IPS-18a (cell line): ENCODE results near the gene KRT38.

Source experiments
- H3K27ac ChIP-seq: one replicate; pipeline ENCODE4 v1.5.1; 2013; ENCODE audit warnings: low read length
- H3K27me3 ChIP-seq: one replicate; pipeline ENCODE4 v1.6.1; 2013; ENCODE audit warnings: mild to moderate bottlenecking, low read length; ENCODE audit not compliant: control insufficient read depth, insufficient read depth
- H3K36me3 ChIP-seq: one replicate; pipeline ENCODE4 v1.6.1; 2013; ENCODE audit warnings: low read depth, low read length; ENCODE audit not compliant: control insufficient read depth
- H3K4me1 ChIP-seq: one replicate; pipeline ENCODE4 v1.6.1; 2013; ENCODE audit warnings: low read depth, low read length; ENCODE audit not compliant: control insufficient read depth
- H3K4me3 ChIP-seq: one replicate; pipeline ENCODE4 v1.5.1; 2013; ENCODE audit warnings: low read length
- H3K9ac ChIP-seq: one replicate; pipeline ENCODE4 v1.6.1; 2013; ENCODE audit warnings: mild to moderate bottlenecking, low read length, moderate library complexity
- H3K9me3 ChIP-seq: one replicate; pipeline ENCODE4 v1.6.1; 2013; ENCODE audit warnings: low read depth, low read length; ENCODE audit not compliant: control insufficient read depth

The KRT38 gene

GRCh38 chr17:41440531-41441033 is at the start of gene KRT38:
TSS of gene KRT38 (minus strand) at chr17:41440983. CDS start at chr17:41440921, 62 bp downstream.
- H3K4me3 ChIP-seq, result no peak within 1 kb of the TSS
- H3K27me3 ChIP-seq, result no peaks in the 10 kb centered on the region
- no peak within 1 kb of the TSS for H3K27ac ChIP-seq
- H3K4me1 ChIP-seq, result no peaks in the 10 kb centered on the region
- no peak within 1 kb of the TSS for H3K9ac ChIP-seq
- H3K36me3 ChIP-seq, result no peaks in the 10 kb centered on the region
- H3K9me3 ChIP-seq, result no peaks in the 10 kb centered on the region

GRCh38 chr17:41489531-41489930 is 48.7 kb upstream of the KRT38 start, which contains the start of gene KRT36:
TSS of gene KRT36 (minus strand) at chr17:41489910. CDS start at chr17:41489864, 46 bp downstream.
- H3K9ac ChIP-seq, result no peak within 1 kb of the TSS
- no peaks in the 10 kb centered on the region for H3K9me3 ChIP-seq
- no peaks in the 10 kb centered on the region for H3K4me1 ChIP-seq
- H3K27ac ChIP-seq, result no peak within 1 kb of the TSS
- H3K27me3 ChIP-seq, result no peaks in the 10 kb centered on the region
- no peaks in the 10 kb centered on the region for H3K36me3 ChIP-seq
- no peak within 1 kb of the TSS for H3K4me3 ChIP-seq

DNA sequence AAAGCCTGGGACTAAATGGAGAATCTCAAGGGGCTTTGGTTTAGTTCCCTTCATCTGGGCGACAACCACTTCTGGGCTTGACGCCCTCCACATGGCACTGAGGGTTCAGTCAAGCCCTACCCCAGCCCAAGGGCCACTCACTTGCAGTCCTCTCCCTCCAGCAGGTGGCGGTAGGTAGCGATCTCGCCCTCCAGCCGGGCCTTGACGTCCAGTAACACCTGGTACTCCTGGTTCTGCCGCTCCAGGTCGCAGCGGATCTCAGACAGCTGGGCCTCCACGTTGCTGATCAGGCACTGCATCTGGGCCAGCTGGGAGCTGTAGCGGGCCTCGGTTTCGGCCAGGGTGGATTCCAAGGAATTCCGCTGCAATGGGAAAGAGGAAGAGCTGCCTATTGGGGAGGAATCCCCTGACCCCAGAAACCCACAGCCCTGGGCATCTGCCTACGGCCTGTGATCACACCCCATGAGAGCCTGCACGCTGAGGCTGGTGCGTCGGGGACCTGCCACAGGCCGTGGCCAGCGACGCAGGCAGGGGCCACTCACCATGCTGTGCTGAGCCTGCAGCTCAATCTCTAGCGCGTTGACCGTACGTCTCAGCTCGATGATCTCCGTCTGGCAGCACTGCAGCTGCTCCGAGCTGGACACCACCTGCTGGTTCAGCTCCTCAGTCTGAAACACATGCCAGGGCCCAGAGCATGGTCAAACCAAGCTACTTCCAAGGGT is 46.2 kb upstream of the KRT38 start:
- Histone ChIP-seq H3K27ac (no peak overlapping the region), H3K9ac (no peak overlapping the region), H3K4me1 (no peaks in the 10 kb centered on the region), H3K9me3 (no peaks in the 10 kb centered on the region), H3K4me3 (no peak overlapping the region), H3K27me3 (no peaks in the 10 kb centered on the region), H3K36me3 (no peaks in the 10 kb centered on the region)

DNA sequence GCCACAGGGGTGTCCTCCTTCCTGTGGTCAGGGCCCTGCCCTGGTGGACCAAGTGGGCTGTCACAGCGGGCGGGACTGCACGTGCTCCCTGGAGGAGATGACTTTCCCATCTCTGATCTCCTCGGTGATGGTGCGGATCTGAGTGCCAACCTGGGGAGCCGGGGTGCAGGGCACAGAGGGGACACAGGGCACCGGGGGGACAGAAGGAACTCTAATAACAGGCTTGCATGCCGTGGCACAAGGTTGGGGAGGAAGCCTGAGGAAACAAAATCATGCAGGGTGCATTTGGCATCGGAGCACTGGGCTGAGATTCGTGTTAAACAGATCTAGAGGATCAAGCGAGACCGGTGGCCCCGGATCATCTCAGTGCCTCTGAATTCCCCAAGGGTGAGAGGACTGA is 45.5 kb upstream of the KRT38 start:
- no peak overlapping the region for H3K4me3 ChIP-seq
- H3K9me3 ChIP-seq, result no peaks in the 10 kb centered on the region
- no peak overlapping the region for H3K27ac ChIP-seq
- H3K4me1 ChIP-seq, result no peaks in the 10 kb centered on the region
- no peak overlapping the region for H3K9ac ChIP-seq
- no peaks in the 10 kb centered on the region for H3K36me3 ChIP-seq
- no peaks in the 10 kb centered on the region for H3K27me3 ChIP-seq

DNA sequence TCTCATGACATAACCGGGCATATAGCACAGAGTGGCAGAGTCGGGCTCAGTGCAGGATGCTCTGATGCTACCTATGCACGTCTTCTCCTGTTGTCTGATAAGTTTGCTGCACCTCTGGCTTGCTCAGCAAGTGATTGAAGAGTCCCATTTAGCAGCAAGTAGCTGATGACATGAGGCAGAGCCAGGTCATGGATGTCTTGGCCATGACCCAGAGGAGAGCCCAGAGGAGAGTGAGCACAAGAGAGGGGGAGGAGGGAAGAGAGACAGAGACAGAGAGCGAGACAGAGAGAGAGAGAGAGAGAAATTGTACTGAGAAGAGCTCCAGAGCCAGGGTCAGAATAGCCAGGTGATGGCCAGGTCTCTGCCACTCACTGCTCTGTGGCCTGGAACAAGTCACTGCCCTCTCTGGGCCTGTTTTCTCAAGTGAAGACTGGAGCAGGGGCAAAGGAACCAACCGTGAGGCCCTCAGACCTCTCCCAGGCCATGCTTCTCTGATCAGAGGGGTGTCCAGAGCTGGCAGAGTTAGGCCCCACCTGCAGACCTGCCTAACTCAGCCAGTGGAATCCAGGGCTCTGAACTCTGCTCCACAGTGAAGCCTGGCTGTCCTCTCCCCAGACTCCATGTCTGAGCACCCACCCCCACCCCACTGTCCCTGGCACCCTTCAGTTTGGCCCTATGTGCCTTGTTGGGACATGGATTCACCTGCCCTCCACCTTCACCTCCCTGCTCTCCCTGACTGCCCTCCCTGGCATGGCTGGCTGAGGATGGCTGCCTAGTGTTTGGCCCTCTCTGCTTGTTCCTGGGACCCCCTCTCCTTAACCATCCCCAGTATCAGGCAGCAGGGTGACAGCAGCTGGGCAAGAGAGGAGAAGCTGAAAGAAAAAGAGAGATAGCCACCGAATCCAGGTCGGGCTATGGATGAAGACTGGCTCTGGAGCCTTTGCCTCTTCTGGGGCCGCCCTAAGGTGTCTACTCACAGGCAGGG is 44.4 kb upstream of the KRT38 start:
- Histone ChIP-seq H3K9me3 (no peaks in the 10 kb centered on the region), H3K4me3 (no peak overlapping the region), H3K27ac (no peak overlapping the region), H3K4me1 (no peaks in the 10 kb centered on the region), H3K27me3 (no peaks in the 10 kb centered on the region), H3K36me3 (no peaks in the 10 kb centered on the region), H3K9ac (no peak overlapping the region)

DNA sequence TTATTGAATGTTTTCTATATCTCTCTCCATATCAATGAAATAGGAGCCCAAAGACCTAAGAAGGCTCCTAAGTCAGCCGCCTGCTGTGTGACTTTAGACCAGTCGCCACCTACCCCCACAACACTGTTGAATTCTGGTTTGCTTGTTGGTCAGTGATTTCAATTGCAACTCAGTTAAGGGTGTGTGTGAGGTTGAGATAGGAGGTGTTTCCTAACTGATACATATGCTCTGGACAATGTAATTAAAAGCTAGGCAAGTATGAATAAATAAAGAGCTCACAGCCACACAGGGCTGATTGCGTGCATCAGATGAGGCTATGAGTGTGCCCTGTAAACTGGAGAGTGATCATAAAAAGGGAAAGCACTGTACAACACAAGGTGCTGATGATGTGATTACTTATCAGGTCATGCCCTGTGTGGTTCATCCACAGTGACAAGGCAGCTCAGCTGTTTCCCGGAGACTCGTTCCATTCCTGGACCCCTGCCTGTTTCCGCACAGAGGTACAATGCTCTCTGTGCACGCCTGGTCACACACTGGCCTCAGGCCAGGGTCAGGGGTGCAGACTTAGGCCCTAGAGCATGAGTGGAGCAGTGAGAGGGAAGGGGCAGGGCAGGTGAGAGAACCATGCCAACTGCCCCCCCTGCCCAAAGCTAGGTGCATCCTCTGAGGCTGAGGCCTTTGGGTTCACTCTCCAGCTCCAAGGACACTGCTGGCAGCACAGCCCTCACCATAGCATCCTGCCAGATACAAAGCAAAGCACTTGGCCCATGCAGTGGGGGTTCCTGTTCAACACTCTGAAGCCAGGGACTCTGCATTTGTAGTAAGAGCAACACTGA is 43.4 kb upstream of the KRT38 start:
- H3K4me3 ChIP-seq, result no peak overlapping the region
- no peak overlapping the region for H3K27ac ChIP-seq
- H3K36me3 ChIP-seq, result no peaks in the 10 kb centered on the region
- H3K9me3 ChIP-seq, result no peaks in the 10 kb centered on the region
- H3K27me3 ChIP-seq, result no peaks in the 10 kb centered on the region
- H3K9ac ChIP-seq, result no peak overlapping the region
- H3K4me1 ChIP-seq, result no peaks in the 10 kb centered on the region

DNA sequence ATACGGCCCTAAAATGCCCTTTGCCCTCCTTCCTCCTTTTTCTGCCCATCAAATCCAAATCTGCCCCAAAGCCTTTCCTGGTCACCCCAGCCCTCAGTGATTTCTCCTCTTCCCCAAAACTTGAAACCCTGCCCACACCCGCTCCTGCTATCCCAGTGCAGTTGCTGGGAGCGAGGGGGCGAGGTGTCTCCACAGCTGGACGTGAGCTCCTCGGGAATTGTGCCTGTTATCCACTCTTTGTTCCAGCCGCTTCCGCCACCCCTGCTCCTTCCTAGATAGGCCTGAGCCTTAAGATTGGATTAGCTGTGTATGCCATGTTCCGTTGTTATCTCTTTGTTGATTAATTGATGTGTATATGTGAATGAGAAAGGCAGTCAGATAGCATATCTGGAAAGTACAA is 42.7 kb upstream of the KRT38 start:
- no peak overlapping the region for H3K27ac ChIP-seq
- no peaks in the 10 kb centered on the region for H3K36me3 ChIP-seq
- H3K9ac ChIP-seq, result no peak overlapping the region
- no peaks in the 10 kb centered on the region for H3K4me1 ChIP-seq
- H3K9me3 ChIP-seq, result no peaks in the 10 kb centered on the region
- no peaks in the 10 kb centered on the region for H3K27me3 ChIP-seq
- H3K4me3 ChIP-seq, result no peak overlapping the region

DNA sequence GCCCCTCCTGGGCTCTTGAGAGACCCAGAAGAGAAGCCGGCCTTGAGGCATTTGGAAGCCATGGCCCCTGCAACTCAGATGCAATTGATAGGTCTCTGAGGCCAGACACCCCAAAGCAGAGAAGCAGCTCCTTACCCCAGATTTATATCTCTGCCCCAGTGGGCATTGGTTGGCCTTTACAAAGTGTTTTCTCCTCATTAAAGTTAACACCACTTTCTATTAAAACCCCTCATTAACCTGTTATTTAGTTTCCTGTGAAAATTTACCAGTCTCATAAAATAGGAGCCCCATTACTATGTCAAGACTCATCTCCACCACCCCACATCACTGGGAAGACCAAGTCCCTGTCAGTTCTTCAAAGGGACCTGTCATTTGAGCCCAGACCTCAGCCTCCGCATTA is 40.3 kb upstream of the KRT38 start, which contains the start of gene KRT35:
Gene KRT35, minus strand, starts transcription at position 116 of the 400 bp plus-strand sequence. Its CDS starts 54 bp downstream, at position 62.
- H3K27me3 ChIP-seq, result no peaks in the 10 kb centered on the region
- no peak within 1 kb of the TSS for H3K4me3 ChIP-seq
- no peaks in the 10 kb centered on the region for H3K9me3 ChIP-seq
- H3K36me3 ChIP-seq, result no peaks in the 10 kb centered on the region
- no peaks in the 10 kb centered on the region for H3K4me1 ChIP-seq
- H3K9ac ChIP-seq, result no peak within 1 kb of the TSS
- H3K27ac ChIP-seq, result no peak within 1 kb of the TSS

DNA sequence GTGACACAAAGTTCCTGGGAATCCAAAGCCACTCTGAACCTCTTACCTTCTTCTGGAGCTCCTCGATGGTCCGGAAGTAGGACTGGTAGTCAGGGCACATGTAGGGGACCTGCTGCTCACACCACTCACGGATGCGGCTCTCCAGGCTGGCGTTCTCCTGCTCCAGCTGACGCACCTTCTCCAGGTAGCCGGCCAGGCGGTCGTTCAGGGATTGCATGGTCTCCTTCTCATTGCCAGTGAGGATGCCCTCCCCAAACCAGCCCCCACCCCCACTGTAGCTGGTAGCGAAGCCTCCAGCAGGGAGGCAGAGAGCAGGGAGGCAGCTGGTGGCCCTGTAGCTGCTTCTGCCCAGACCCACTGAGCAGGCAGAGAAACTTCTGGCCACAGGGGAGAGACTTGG is 39.8 kb upstream of the KRT38 start:
- Histone ChIP-seq H3K9me3 (no peaks in the 10 kb centered on the region), H3K4me3 (no peak overlapping the region), H3K36me3 (no peaks in the 10 kb centered on the region), H3K27me3 (no peaks in the 10 kb centered on the region), H3K27ac (no peak overlapping the region), H3K4me1 (no peaks in the 10 kb centered on the region), H3K9ac (no peak overlapping the region)

DNA sequence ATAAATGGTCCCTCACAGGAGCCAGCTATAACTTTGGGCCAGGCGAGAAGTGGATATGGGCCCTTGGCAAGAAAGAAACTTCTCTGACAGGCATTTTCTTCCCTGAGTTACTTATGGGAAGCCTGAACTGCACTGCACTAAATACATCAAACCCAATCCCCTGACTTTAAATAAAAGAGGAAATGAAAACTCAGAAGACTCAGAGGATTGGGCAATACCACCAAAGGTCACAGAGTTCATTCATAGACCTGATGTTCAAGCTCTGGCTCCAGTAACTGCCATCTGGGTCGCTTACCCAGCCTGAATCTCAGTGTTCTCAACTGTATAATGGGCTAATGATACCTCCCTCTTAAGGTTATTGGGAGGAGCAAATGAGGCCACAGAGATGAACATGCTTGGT is 39.4 kb upstream of the KRT38 start:
- no peaks in the 10 kb centered on the region for H3K4me1 ChIP-seq
- no peaks in the 10 kb centered on the region for H3K9me3 ChIP-seq
- H3K9ac ChIP-seq, result no peak overlapping the region
- H3K4me3 ChIP-seq, result no peak overlapping the region
- no peaks in the 10 kb centered on the region for H3K27me3 ChIP-seq
- no peaks in the 10 kb centered on the region for H3K36me3 ChIP-seq
- H3K27ac ChIP-seq, result no peak overlapping the region

DNA sequence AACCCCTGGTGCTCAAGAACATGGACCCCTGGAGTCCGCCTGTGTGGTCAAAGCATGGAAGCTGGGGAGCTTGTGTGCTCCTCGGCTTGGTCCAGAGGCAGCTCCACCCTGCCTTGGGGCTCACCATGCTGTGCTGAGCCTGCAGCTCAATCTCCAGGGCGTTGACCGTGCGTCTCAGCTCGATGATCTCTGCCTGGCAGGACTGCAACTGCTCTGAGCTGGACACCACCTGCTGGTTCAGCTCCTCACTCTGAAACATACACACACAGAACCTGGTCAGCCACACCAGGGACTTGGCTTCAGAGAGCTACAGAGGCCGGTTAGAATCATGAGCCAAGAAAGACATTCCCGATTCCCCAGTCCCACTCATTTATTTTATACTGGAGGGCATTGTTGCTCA is 37.5 kb upstream of the KRT38 start:
- H3K36me3 ChIP-seq, result no peaks in the 10 kb centered on the region
- no peak overlapping the region for H3K9ac ChIP-seq
- H3K4me3 ChIP-seq, result no peak overlapping the region

More for the DNA sequence above, 37.5 kb upstream of the KRT38 start:
- H3K4me1 ChIP-seq, result no peaks in the 10 kb centered on the region
- H3K27ac ChIP-seq, result no peak overlapping the region
- no peaks in the 10 kb centered on the region for H3K27me3 ChIP-seq
- no peaks in the 10 kb centered on the region for H3K9me3 ChIP-seq
